Astrocyte of the cerebellum (primary cell): ENCODE results near the gene CFAP91.

Source experiments
- DNase-seq: peaks from one replicate; pipeline ENCODE4 v3.0.0-alpha.2; 2011; ENCODE audit warnings: low read depth
- H3K4me3 ChIP-seq: 2 replicates; pipeline ENCODE4 v1.5.1; 2011; ENCODE audit warnings: mild to moderate bottlenecking, low read depth, low read length, moderate library complexity
- CTCF ChIP-seq: IDR thresholded peaks from 2 replicates; pipeline ENCODE4 v1.5.1; 2012; ENCODE audit warnings: low read length, low read depth, moderate library complexity, mild to moderate bottlenecking; ENCODE audit errors: missing control alignments
- in situ Hi-C: cut with HindIII; loops from 2 replicates; pipeline ENCODE4 v1.10.0; 2017; ENCODE audit warnings: low sequenced_read_pairs

CFAP91 gene

DNA sequence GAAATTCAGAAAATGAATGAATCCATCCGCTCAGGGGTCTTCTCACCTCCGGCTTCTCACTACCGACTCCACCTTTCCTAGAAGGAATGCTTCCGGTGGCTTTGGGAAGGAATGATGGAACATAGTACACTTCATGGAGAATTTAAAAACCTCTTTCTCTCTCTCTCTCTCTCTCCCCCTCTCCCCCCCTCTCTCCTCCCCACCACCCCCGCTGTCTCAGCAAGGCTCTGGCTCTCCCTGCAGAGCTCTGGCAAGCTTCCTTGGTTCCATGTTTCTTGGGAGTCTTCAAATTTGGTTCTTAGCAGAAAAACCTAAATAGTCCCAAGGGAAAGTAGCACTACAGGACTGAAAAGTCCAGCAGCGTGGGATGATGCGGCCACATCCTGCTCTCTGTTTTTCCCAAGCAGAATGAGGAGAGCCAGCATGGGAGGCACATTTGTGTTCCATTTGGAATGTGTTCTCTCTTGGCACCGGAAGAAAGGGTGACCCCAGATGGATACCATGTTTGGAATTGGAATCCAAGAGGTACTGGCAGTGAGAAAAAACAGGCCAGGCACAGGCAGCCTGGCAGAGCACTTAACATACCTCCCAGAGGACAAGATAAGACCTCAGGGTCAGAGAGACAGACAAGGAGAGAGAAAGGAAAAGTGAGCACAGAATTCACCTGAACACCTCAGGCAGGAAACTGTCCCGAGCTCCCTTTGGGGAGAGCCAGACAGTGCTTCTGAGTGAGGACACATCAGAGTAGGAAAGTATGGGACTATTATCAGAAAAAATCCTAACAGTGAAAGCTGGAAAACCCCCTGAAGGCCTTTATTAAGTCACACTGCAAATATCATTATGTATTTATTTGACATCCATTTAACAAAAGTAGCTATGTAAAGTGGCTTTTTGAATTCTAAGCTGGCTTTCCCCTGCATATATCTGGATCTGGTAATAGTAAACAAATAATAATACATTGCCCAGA lies 42.1 kb upstream of the CFAP91 start, which contains the start of gene POPDC2:
POPDC2 (minus strand) TSS at position 116 of the 967 bp plus-strand sequence. CDS start 166 bp downstream, outside the sequence.
- H3K4me3 ChIP-seq, result no peak within 1 kb of the TSS
- TF ChIP-seq CTCF, result no peak
- in situ Hi-C loops, result no loop called here
- no peak for DNase-seq

DNA sequence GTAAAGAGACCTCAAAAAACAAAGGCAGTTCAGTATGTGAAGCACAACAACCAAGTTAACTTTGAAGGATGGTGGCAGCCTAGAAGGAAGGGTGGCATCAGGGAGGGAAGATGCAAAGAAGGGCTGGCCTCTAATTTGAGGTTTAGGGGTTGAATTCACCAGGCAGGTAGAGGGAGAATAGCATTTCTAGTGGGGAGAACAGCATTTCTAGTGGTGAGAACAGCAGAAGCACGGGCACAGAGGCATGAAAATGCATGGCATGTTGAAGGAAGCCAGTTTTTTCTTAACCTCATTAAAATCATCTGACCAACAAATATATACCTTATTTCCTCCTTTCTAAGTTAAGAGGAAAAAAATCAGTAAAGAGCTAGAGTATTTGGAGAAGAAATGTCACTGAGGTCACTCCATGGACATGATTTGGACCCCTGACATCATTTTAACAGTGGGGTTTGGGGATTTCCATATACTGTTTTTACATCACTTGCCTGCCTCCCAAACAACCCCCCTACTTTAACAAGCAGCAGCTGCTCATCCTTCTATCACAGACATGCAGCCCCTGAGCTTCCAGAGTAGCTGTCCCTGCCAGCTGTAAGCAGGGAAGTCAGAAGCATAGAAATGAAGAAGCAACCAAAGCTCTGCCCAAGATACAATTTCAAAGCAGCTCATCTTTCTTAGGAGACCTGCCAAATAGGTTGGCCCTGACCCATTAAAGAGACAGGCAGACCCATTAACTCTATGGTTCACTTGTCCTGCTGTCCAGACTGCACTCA lies 40.0 kb upstream of the CFAP91 start:
- H3K4me3 ChIP-seq, result no peak overlapping the region
- DNase-seq, result no peak
- in situ Hi-C loops, result no loop called here
- TF ChIP-seq CTCF, result no peak

- in situ Hi-C loops, result no loop called here
- H3K4me3 ChIP-seq, result no peak overlapping the region
- TF ChIP-seq CTCF, result no peak
- DNase-seq, result no peak
These were observed 38.9 kb upstream of the CFAP91 start for GRCh38 chr3:119663885-119664284.

GRCh38 chr3:119664370-119664769 lies 38.5 kb upstream of the CFAP91 start:
- no peak for DNase-seq
- in situ Hi-C loops, result no loop called here
- no peak overlapping the region for H3K4me3 ChIP-seq
- TF ChIP-seq CTCF, result no peak

DNA sequence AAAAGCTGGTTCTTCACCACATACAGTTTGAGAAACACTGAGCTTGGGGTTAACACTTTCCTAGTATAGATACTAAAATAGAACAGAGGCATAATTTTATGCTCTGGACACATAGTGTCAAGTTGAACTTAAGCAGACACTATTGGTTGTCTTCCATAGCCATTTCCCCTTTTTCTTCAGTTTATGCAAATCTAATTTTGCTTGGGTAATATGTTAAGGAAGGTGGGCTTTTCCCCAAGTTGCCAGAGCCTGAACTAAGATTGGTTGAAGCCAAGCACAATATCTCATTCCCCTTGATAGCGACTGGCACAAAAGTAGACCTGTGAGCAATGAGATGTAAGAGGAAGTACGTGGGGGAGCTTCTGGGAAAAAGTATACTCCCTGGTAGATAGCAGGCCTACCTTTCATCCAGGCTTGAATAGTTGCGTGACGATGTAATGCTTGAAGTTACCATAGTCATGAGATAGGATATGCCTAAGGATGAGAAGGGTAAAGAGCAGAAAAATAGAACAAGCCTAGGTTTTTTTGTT lies 37.9 kb upstream of the CFAP91 start:
- in situ Hi-C loops, result no loop called here
- DNase-seq, result no peak
- no peak for TF ChIP-seq CTCF
- no peak overlapping the region for H3K4me3 ChIP-seq

GRCh38 chr3:119665954-119666559 lies 36.8 kb upstream of the CFAP91 start:
- no peak overlapping the region for H3K4me3 ChIP-seq
- in situ Hi-C loops, result no loop called here
- no peak for DNase-seq
- no peak for TF ChIP-seq CTCF
